SHP77 (cell line): ENCODE data around the gene WNK1.
"Not testable (repeated sequence)": the region's sequence is repeated elsewhere in the genome, so short reads cannot be mapped to it uniquely, and the experiment has no call there.

Experiments used
- DNase-seq, 2 experiments: peaks; one replicate each; lab custom pipeline; 2025; lab: John Stamatoyannopoulos, UW

Gene WNK1

DNA sequence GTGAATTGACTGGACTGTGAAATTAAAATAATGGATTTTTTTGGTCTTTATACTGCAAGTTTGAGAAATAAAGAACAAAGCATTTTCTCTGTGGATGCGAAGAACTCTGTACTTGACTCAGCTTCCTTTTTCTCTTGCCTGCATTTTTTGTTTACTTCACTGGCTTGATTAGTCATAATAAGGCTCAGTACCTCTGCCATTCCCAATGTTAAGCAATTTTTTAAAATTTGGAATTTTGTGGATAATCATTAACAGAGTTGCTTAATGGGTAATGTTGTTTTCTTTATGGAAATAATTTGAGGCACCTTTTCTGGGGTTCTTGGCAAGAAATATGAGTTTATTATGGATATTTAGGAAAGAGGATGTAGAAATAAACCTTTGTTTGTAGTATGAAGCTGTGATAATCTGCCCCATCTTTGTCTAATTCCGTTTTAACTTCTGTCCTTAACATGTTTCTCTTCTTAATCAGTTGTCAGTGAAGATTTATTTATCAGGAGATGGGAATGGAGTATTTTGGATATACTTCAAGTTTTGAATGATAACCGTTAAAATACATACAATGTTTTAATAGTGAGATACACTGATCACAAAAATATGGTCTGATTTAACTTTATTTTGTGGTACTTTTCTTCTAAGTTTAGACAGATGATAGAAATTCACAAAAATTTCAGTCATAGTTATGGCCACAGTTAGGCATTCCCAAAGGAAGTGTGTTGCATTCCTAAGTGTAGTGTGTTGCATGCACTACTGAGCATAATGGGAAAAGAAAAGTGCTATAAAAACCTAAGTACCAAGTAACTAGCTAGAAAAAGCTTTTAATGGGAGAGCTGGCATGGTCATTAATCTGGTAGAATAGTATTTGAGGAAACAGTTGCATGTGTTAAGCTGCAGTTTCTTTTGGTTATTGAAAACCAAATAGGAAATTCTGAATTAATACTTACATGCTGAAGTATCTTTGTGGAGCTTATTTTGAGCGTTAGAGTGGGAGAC lies 27.7 kb downstream of the WNK1 start:
- no peak for DNase-seq

DNA sequence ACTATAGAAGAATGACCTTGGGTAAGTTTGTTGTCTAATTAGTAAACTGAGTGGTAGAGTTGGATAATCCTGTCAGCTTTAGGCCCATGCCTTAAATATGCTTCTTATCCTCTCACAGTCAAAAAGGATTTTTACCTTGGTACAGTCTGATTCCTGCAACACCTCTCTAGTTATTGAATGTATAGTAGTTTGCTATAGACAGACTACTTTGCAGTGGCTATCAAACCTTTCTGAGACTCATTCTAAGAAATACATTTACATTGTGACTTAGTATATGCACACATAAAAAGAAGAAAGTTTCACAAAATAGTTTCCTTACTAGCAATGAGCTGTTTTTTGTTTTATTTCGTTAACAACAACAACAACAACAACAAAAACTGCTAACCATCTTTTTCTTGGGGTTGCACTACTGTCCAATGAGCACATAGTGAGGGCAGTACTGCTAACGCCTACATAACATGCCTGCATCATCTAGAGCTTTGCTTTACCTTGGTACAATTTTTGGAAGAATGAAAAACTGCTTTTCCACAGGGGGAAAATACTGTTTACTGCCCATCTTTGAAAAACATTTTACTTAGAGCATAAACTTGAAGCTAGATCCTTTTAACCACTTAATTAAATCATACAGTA lies 28.5 kb downstream of the WNK1 start:
- no peak for DNase-seq

DNA sequence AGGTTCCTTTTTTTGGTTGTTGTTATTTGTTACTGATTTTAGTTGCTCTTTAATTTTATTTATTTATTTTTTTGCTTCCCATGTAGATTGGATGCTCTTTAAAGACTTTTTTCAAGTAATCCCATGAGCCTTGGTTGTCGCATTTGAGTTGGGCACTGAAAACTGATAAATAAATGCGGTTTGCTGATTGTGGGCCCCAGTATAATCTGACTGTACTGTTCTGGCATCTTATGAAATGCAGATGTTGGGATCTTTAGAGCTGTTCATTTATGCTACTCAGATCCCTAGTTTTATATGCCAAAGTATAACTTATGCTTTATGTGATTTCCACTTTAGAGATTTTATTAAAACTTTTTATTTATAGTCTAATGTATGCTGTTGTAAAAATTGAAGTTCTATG lies 33.3 kb downstream of the WNK1 start:
- DNase-seq = no peak

- DNase-seq = no peak
Observed at GRCh38 chr12:788288-788687, 35.9 kb downstream of the WNK1 start.

- DNase-seq = not testable (repeated sequence)
Observed at GRCh38 chr12:788762-789161, 36.4 kb downstream of the WNK1 start.

DNA sequence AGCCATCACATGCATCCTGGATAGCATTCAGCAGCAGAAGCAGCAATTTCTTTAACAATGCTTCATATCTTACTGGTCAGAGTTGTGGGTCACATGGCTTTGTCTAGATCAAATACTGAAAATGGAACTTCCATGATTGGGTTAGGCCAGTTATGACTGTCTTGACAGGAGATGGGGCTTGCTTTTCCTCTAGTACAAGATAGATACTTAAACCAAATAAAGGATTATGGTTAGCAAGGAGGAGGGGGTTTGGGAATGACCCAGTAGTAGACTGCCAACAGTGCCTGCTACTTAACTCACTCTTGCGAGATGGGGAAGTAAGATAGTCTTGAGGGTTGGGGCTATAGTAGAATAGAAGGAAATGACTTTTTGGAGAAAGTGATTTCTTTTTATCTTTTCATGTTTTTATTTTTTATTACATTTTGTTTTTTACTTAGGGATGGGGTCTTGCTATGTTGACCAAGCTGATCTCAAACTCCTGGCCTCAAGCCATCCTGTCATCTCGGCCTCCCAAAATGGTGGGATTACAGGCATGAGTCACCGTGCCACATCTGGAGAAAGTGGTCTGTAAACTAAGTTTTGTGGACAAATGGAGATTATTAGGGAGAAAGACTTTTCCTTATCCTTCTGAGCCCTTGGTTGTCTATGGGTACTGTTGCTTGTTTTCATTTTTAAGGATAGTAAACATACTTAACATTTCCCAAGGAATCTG lies 37.6 kb downstream of the WNK1 start:
- DNase-seq = no peak

DNA sequence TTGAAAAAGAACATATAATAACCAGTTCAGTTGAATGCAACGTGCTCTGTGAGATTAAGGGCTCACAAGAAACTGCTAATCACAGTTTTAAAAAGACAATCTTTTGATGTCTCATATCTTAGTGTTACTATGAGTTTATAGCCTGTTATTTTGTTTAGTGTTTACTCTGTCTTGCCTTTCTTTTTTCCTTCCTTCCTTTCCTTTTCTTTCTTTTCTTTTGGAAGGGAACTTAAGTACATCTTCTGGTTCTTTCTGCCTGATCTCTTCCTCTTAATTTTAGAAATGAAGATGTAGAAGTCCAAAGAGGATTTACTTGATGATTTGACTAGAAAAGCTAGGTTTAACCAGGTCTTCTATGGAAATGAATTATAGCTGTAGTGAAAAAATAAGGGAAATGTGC lies 38.2 kb downstream of the WNK1 start:
- no peak for DNase-seq

GRCh38 chr12:793037-793436 lies 40.7 kb downstream of the WNK1 start:
- no peak for DNase-seq

- DNase-seq = no peak
Observed at GRCh38 chr12:793711-794110, 41.3 kb downstream of the WNK1 start.

- no peak for DNase-seq
Observed at GRCh38 chr12:795305-795704, 42.9 kb downstream of the WNK1 start.

- DNase-seq = no peak
Observed at GRCh38 chr12:800401-800800, 48.0 kb downstream of the WNK1 start.

DNA sequence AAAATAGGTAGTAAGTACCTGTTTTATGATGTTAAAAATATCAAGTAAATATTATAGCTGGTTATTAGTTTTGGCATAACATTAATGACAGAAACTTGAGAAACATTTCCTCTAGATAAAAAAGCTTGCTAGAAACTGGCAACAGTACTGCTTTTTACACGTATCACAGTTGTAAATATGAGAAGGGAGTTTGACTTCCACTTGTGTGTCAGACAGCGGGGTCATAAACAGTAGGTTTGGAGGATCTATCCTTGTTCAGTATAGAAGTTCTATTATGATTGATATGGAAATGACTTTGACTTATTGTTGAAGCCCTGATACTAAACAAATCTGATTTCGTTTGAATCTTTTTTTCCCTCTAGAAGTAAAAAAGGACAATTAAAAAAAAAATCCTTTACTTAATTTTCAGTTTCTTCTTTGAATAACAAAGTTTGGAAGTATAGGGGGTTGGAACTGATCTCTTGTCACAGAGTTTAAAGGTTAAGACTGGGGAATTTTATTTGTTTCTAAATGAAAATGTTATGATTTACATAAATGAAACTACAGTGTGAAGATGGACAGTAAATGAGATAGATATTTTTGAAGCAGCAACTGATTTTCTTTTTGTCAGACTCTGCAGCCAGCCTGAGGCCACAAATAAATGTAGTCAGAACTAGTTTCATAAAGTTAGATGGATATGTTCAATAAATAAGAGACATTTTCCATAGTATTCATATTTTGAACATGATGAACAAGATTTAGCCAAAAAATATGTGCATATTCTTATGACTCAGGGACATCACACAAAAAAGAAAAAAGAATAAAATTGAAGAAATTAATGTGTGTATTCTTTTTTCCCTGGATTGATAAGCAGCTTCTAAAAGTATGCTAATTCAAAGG lies 50.1 kb downstream of the WNK1 start:
- DNase-seq = no peak

DNA sequence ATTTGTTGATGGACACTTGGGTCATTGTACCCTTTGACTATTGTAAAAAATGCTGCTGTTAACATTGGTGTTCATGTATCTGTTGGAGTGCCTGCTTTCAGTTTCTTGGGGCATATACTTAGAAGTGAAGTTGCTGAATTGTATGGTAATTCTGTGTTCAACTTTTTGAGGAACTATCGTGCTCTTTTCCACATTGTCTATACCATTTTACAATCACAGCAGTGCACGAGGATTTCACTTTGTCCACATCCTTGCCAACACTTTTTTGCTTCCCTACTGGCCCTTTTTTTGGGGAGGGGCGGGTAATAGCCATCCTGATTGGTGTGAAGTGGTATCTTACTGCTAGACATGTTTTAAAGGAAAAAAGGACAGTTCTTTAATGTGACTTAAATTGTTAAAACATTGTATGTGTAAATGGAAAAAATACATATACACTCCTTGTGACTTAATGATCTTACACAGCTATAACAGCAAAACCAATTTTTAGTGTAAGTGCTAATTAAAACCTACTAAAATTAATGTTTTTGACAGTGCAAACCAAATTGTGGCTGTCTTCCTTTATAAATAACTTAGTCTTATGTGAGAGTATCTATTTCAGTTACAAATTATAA lies 52.7 kb downstream of the WNK1 start:
- DNase-seq = no peak

DNA sequence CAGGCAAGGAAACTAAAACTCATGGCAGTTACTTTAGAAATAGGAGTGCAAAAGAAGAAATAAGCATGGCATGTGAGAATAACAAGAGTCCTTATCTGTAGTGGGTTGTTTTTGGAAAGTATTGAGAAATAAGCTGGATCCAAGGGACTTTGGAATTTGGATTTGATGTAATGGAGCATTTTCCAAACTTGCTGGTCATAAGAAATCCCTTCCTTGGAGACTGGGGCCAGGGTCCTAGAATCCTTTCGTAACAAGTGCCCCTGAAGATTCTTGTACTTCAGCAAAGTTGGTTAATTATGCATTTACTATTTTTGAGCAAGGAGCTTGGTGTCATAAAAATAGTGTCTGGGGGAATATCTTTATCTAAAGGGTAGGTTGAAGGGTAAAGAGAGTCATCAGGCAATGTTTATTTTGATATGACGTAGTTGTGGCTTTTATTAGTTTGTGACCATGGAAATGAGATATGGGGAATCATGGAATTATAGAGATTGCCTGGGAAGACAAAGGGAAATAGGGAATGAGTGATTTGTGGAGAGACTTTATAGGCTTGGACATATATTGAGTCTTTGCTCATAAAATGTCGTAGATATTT lies 53.9 kb downstream of the WNK1 start:
- DNase-seq = no peak

DNA sequence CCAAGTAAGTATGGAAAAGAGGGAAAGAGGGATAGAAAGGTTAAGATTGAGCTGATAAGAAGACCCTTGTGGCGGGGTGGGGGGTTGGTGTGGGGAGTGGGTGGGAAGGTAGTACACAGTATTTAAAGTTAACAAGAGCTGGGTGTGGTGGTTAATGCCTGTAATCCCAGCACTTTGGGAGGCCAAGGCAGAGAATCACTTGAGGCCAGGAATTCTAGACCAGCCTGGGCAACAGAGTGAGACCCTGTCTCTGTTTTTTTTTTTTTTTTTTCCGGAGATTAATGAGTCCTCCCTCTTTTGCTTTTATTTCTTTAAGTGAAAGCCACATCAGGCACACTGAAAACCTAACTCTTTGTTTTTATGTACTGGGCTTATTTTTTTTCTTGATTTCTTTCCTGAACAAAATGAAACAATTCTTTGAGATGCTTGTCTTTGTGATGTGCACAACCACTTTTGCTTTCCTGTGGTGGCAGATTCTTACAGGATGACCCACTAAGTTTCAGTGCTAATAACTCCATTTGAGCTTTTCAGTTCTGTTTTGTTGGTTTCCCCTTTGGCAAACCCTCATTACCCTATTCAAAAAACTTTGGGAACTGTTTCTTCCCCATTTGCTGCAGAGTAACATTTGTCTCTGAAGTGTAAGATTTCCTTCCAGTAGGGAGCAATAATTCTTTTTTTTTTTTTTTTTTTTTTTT lies 54.8 kb downstream of the WNK1 start:
- no peak for DNase-seq

DNA sequence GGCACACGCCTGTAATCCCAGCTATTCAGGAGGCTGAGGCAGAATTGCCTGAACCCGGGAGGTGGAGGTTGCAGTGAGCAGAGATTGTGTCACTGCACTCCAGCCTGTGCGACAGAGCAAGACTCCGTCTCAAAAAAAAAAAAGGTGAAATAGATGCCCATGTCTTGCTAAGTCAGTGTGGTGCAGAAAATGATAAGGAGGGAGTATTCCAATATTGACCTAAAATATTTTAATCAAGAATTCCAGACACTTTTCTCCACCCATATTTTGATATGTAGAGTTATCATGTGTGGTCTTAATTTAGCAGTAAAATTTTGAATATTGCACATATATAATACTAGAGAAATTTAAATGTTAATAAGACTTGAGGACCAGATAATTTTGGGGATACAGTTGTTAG lies 57.7 kb downstream of the WNK1 start:
- no peak for DNase-seq

GRCh38 chr12:810671-811415 lies 58.5 kb downstream of the WNK1 start:
- no peak for DNase-seq

- no peak for DNase-seq
Observed at GRCh38 chr12:812950-813349, 60.6 kb downstream of the WNK1 start.

- DNase-seq = not testable (repeated sequence)
Observed at GRCh38 chr12:817456-817855, 65.1 kb downstream of the WNK1 start.
